CD14-positive monocyte (primary cell): Measurements from ENCODE around the gene CENPM. TPM values are rescaled to one million over a fixed set of nuclear protein-coding genes. Genes with fewer than 3 reads are reported as not detected.

ENCODE experiments used
- DNase-seq, 3 donors: peaks; one replicate each; pipeline ENCODE4 v3.0.0-alpha.2; 2011 to 2022
- H2AFZ ChIP-seq: 2 replicates; pipeline ENCODE4 v1.6.0; 2012; ENCODE audit warnings: mild to moderate bottlenecking, low read depth, low read length, inconsistent platforms; ENCODE audit not compliant: insufficient read depth, poor library complexity, severe bottlenecking
- H3K27ac ChIP-seq, 2 donors: 1 replicate in 1 of 2; 2 replicates in 1 of 2; pipeline ENCODE4 v1.5.1; 2012 to 2013; ENCODE audit warnings: low read length in 2 of 2, control low read depth in 1 of 2, inconsistent platforms in 1 of 2, low read depth in 1 of 2, mild to moderate bottlenecking in 1 of 2
- H3K27me3 ChIP-seq, 2 donors: one replicate each; pipeline versions ENCODE4 v1.6.0 to v1.6.1; 2011 to 2013; ENCODE audit warnings: low read length in 2 of 2; ENCODE audit not compliant: control insufficient read depth in 2 of 2, insufficient read depth in 2 of 2
- H3K36me3 ChIP-seq, 2 donors: replicated peaks in 1 of 2; 1 replicate in 1 of 2; 2 replicates in 1 of 2; pipeline versions ENCODE4 v1.5.1 to v1.6.1; 2012 to 2013; ENCODE audit warnings: low read length in 2 of 2, control low read depth in 1 of 2, inconsistent platforms in 1 of 2, mild to moderate bottlenecking in 1 of 2; ENCODE audit not compliant: insufficient read depth in 2 of 2, control insufficient read depth in 1 of 2
- H3K4me1 ChIP-seq, 2 donors: 1 replicate in 1 of 2; 2 replicates in 1 of 2; pipeline versions ENCODE4 v1.5.1 to v1.6.1; 2012 to 2013; ENCODE audit warnings: low read length in 2 of 2, control low read depth in 1 of 2, inconsistent platforms in 1 of 2, mild to moderate bottlenecking in 1 of 2, moderate library complexity in 1 of 2; ENCODE audit not compliant: insufficient read depth in 2 of 2, control insufficient read depth in 1 of 2
- H3K4me2 ChIP-seq: replicated peaks from 2 replicates; pipeline ENCODE3; 2012; ENCODE audit warnings: low read length, moderate library complexity, mild to moderate bottlenecking; ENCODE audit not compliant: poor library complexity, severe bottlenecking; ENCODE audit errors: extremely low read depth
- H3K4me3 ChIP-seq, 3 experiments: fragments of 200-600 bp in 1 of 3; sonication (generic) in 1 of 3; replicated peaks in 1 of 3; 1 replicate in 2 of 3; 2 replicates in 1 of 3; pipeline ENCODE4 v1.5.1; 2011 to 2013; ENCODE audit warnings: low read length in 3 of 3, mild to moderate bottlenecking in 3 of 3, control low read depth in 2 of 3, low read depth in 2 of 3, inconsistent platforms in 1 of 3, moderate library complexity in 1 of 3
- H3K79me2 ChIP-seq: 2 replicates; pipeline ENCODE4 v1.6.0; 2012; ENCODE audit warnings: mild to moderate bottlenecking, control low read depth, inconsistent platforms, low read length, moderate library complexity; ENCODE audit not compliant: insufficient read depth
- H3K9ac ChIP-seq: 2 replicates; pipeline ENCODE4 v1.6.0; 2017; ENCODE audit warnings: low read length, mild to moderate bottlenecking; ENCODE audit not compliant: insufficient read depth, poor library complexity, severe bottlenecking
- H3K9me3 ChIP-seq, 2 donors: replicated peaks in 1 of 2; 1 replicate in 1 of 2; 2 replicates in 1 of 2; pipeline versions ENCODE4 v1.5.1 to v1.6.1; 2012 to 2013; ENCODE audit warnings: low read length in 2 of 2, control low read depth in 1 of 2; ENCODE audit not compliant: control insufficient read depth in 1 of 2, insufficient read depth in 1 of 2
- H4K20me1 ChIP-seq: 2 replicates; pipeline ENCODE4 v1.6.0; 2012; ENCODE audit warnings: mild to moderate bottlenecking, low read length, control low read depth, moderate library complexity; ENCODE audit not compliant: insufficient read depth
- H3K27ac Mint-ChIP-seq, 7 donors: one replicate each; pipeline ENCODE4 v1.8.0; 2020; ENCODE audit warnings: mild to moderate bottlenecking in 7 of 7, mixed read lengths in 7 of 7, moderate library complexity in 6 of 7, inconsistent platforms in 2 of 7
- H3K27me3 Mint-ChIP-seq, 3 donors: one replicate each; pipeline ENCODE4 v1.8.0; 2021 to 2022; ENCODE audit warnings: low read depth in 3 of 3, mild to moderate bottlenecking in 3 of 3, mixed read lengths in 3 of 3, moderate library complexity in 3 of 3, inconsistent platforms in 1 of 3
- H3K36me3 Mint-ChIP-seq, 2 donors: one replicate each; pipeline ENCODE4 v1.8.0; 2020; ENCODE audit warnings: mixed read lengths in 2 of 2, inconsistent platforms in 1 of 2, mild to moderate bottlenecking in 1 of 2
- H3K4me1 Mint-ChIP-seq: one replicate; pipeline ENCODE4 v1.8.0; 2020; ENCODE audit warnings: mild to moderate bottlenecking, mixed read lengths
- H3K4me3 Mint-ChIP-seq, 2 donors: one replicate each; pipeline ENCODE4 v1.8.0; 2020; ENCODE audit warnings: mild to moderate bottlenecking in 2 of 2, mixed read lengths in 2 of 2, moderate library complexity in 1 of 2
- H3K9me3 Mint-ChIP-seq, 7 donors: one replicate each; pipeline ENCODE4 v1.8.0; 2020 to 2022; ENCODE audit warnings: mixed read lengths in 7 of 7, mild to moderate bottlenecking in 6 of 7, moderate library complexity in 6 of 7, inconsistent platforms in 2 of 7
- CTCF ChIP-seq: fragments of 200-600 bp; IDR thresholded peaks from one replicate; pipeline ENCODE4 v1.8.0; 2022; ENCODE audit warnings: antibody characterized with exemption, mild to moderate bottlenecking
- WGBS: methylation state at CpG from one replicate; pipeline ENCODE4 v1.1.5; 2013; ENCODE audit warnings: missing lambda C conversion rate; ENCODE audit not compliant: insufficient coverage; 5-methylcytosine and 5-hydroxymethylcytosine counted together
- intact Hi-C, 2 donors: fragments of 100-400 bp; cut with micrococcal nuclease; formaldehyde crosslinking; loops; one replicate each; pipeline versions ENCODE4 v1.15.0 to v1.15.1; 2023
- polyA plus RNA-seq, 3 donors: library from polyadenylated mRNA; depleted of rRNA in 1 of 3; unstranded in 2 of 3; stranded (reverse) in 1 of 3; fragments of 300-500 nt in 2 of 3; fragments of >200 nt in 1 of 3; fragmentation: Illumina TruSeq in 2 of 3; gene quantifications; 1 replicate in 2 of 3; 2 replicates in 1 of 3; pipeline ENCODE4 v1.2.3, GENCODE V29; 2012 to 2021

The CENPM gene
- polyA plus RNA-seq, 3 donors, result 0.20 TPM; not detected in 2

GRCh38 chr22:41927813-41928212, 19.1 kb downstream of the CENPM start:
- 97% methylated on average over 5 of the region's 6 CpGs for WGBS
- H3K4me1 Mint-ChIP-seq, result peaks cover 6% of the 10 kb centered on the region
- no peaks in the 10 kb centered on the region for H3K79me2 ChIP-seq

DNA sequence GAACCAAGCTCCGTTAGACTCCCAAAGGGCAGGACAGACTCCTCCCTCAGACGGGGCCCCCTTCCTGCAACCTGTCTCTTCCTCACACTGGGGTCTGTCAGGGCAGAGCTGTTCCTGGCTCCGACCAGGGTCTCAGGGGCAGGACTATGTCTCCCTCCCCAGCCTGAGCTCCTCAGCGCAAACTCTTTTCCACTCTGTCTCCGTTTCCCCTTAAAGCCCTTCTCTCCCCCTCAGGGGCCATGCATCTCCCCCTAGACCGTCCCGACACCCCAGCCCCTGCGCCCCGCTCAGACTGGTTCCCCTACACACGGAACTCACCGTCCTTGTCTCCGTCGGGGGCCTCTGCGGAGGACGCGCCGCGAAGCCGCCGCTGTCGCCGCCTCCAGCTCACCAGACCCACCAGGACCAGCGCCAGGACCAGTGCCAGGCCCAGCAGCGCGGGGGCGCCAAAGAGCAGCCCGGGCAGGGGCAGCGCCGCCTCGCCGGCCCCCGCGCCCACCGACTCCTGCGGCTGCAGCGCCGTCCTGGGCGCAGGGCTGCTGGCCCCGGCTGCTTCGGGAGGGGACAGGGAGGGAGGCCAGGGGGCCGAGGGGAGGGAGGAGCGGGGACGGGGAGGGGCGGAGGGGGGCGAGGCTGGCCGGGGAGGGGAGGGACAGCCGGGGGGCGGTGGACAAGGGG, 21.0 kb downstream of the CENPM start:
- H3K9me3 Mint-ChIP-seq, result peaks cover 0 to 18% (median 8%) of the 10 kb centered on the region in 7 donors
- Histone ChIP-seq H4K20me1 (no peaks in the 10 kb centered on the region), H3K4me3 (peak overlapping the region in 1 of 3 experiments; percentile 56), H3K4me1 (peaks cover 8 to 22% of the 10 kb centered on the region in 2 donors), H3K36me3 (no peaks in the 10 kb centered on the region), H3K9me3 (no peaks in the 10 kb centered on the region), H3K9ac (no peak overlapping the region), H3K4me2 (peak overlapping the region; percentile 67), H3K27ac (no peak overlapping the region), H2AFZ (peak overlapping the region; percentile 63), H3K79me2 (no peaks in the 10 kb centered on the region), H3K27me3 (peaks cover 8 to 30% of the 10 kb centered on the region in 2 donors)
- no peak overlapping the region for H3K27ac Mint-ChIP-seq
- WGBS, result 2% methylated on average over 25 of the region's 48 CpGs
- H3K4me1 Mint-ChIP-seq, result peaks cover 17% of the 10 kb centered on the region
- intact Hi-C loops, result no loop called here
- H3K4me3 Mint-ChIP-seq, result peak overlapping the region; percentile 58 to 88
- TF ChIP-seq CTCF, result peak; percentile 78
- peaks cover 34 to 57% (median 40%) of the 10 kb centered on the region in 3 donors for H3K27me3 Mint-ChIP-seq
- H3K36me3 Mint-ChIP-seq, result peaks cover 0 to 3% of the 10 kb centered on the region in 2 donors
- DNase-seq, result peak; percentile 37 to 57 (median 47)

More at GRCh38 chr22:41927813-41928212, 19.1 kb downstream of the CENPM start:
- peaks cover 8 to 30% of the 10 kb centered on the region in 2 donors for H3K27me3 ChIP-seq
- intact Hi-C loops, result no loop called here
- H3K27me3 Mint-ChIP-seq, result peaks cover 34 to 56% (median 41%) of the 10 kb centered on the region in 3 donors
- no peaks in the 10 kb centered on the region for H3K9me3 ChIP-seq
- H3K9ac ChIP-seq, result no peak overlapping the region
- H3K4me3 Mint-ChIP-seq, result peak overlapping the region in 1 of 2 donors; percentile 81
- no peaks in the 10 kb centered on the region for H3K36me3 ChIP-seq
- peaks cover 5 to 14% of the 10 kb centered on the region in 2 donors for H3K4me1 ChIP-seq
- no peak overlapping the region for H3K4me3 ChIP-seq
- H2AFZ ChIP-seq, result no peak overlapping the region
- H3K27ac ChIP-seq, result no peak overlapping the region
- H4K20me1 ChIP-seq, result no peaks in the 10 kb centered on the region
- H3K9me3 Mint-ChIP-seq, result peaks cover 0 to 18% (median 8%) of the 10 kb centered on the region in 7 donors
- no peak overlapping the region for H3K4me2 ChIP-seq
- peaks cover 3 to 4% of the 10 kb centered on the region in 2 donors for H3K36me3 Mint-ChIP-seq
- DNase-seq, result no peak
- no peak for TF ChIP-seq CTCF
- peak overlapping the region in 3 of 7 donors; percentile 23 to 51 (median 35) for H3K27ac Mint-ChIP-seq
